ENCODE data around the gene ZFAND2A.

- no peak for TF ChIP-seq CTCF (IDR thresholded peaks at IDR 0.05)
- TF ChIP-seq POLR2A (IDR thresholded peaks at IDR 0.05) = no peak
Observed at GRCh38 chr7:1152492-1152891, 7.5 kb downstream of the ZFAND2A start.

Measured in esophagus squamous epithelium (tissue), 4 donors.